GM21423 (cell line): ENCODE measurements around the gene GPATCH2L.
A peak's percentile ranks its signal among the peaks of the same experiment; 100 is the strongest.

Source experiments
- ATAC-seq: cut with Tn5 transposase; IDR thresholded peaks from one replicate; pipeline ENCODE4 v1.9.1; 2021; ENCODE audit warnings: mild to moderate bottlenecking, moderate library complexity; ENCODE audit not compliant: unreplicated experiment

GPATCH2L gene

DNA sequence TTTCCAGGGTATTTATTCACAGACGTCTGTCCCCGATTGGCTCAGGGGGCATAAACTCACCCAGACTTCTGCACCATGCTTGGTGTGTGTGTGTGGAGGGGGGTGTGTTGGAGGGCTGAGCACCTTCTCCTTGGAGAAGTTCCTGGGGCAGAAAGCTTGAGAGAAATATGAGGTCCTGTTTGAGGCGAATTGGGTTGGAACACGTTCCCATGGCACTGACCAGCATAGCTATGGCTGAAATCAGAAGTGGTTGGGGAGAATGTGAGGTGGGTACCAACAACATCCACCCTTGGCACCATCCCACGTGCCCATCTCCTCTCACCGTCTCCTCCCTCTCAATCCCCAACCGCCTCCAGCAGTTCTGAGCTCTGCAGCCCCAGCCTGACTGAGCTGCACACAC lies 16.0 kb upstream of the GPATCH2L start:
- ATAC-seq = no peak

- no peak for ATAC-seq
These were observed 15.1 kb upstream of the GPATCH2L start for GRCh38 chr14:76136476-76137110.

DNA sequence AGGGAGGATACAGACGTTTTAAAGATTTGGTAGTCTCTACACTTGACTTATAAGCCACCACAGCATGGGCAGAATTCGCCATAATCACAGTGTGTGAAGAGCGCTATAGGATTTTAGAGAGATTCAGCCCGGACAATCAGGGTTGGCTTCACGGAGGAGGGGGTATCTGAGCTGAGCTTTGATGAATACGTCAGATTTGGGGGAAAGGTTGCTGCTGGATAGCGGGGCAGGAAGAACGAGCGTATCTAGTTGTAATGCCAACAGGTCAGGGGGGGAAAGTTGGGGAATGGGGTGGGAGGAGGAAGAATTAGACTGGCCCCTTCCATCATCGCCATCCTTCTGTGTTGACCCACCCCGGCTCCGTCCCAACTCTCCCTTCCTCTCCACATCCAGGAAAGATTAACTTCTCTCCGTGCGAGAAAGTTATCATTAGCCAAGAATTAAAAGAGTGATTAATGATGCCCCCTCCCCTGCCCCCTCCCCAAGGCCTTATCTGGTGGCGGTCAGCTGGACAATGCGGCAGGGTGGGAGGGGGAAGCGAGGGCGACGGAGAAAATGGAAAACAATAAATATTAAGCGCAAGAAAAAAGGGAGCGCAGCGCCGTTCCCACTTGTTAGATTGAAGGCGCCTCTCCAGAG lies 13.5 kb upstream of the GPATCH2L start:
- no peak for ATAC-seq

DNA sequence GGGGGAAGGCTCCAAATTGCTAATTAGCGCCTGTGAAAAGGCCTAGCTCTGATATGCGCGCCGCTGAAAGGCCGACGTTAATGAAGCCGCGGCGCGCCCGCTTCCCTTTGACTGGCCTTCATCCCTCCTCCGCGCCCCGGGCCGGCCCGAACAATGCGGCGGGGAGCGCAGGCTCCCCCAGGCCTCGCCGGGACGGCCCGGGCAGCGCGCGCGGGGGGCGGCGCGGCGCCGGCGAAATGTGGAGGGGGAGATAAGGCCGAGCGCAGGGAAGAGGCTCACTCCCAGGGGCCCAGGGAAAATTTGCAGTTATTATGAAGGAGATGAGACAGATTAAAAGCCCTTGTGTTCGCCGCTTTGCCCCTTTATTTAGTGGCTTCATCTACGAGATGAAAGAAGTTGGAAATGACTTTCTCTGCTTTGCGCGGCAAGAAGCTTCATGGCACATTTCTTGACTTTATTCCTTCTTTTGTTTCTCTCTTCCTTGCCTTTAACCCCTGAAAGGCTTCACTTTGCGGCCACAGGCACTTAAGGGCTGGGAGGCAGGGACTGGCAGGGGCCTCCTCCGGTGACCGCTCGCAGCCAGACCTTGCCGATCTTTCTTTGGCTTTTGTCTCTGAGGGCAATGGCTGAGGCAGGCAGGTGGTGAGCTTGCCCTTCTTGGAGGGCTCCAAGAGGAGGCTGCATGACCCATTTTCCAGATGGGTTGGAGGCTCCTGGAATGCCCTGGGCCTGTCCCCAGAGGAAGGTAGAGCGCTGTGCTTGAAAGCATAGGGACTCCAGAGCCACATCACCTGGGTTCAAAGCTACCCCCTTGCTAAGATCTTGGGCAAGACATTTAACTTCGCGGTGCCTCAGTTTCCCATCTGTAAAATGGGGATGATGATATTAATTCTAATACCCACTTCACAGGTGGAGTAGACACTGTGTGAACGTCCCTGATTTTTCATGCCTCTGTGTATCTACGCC lies 12.7 kb upstream of the GPATCH2L start:
- no peak for ATAC-seq

- no peak for ATAC-seq
These were observed 8.1 kb upstream of the GPATCH2L start for GRCh38 chr14:76143642-76144041.

GRCh38 chr14:76146976-76147375 lies 4.7 kb upstream of the GPATCH2L start:
- no peak for ATAC-seq

DNA sequence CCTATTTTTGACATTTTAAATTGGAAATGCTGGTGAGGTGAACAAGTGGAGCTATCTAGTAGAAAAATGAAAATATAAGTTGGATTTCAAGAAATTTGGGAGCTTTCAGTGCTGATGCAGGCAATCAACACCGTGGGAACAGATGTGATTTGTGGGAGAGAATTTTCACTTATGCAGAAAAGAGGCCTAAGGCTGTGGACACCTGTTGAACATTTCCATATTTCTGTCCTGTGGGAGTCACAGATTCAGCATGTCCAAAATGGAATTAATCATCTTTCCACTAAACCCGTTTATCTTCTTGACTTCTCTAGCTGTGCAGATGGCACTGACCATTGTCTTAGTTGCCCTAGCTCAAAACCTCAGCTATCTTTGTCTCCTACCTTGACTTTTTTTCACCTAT lies 2.5 kb upstream of the GPATCH2L start:
- no peak for ATAC-seq

- peak; percentile 73 for ATAC-seq
These were observed 585 bp downstream of the GPATCH2L start for GRCh38 chr14:76152333-76152681.

- ATAC-seq = no peak
These were observed 2.2 kb downstream of the GPATCH2L start for GRCh38 chr14:76153919-76154318.

GRCh38 chr14:76154539-76155126 lies 2.9 kb downstream of the GPATCH2L start:
- no peak for ATAC-seq

DNA sequence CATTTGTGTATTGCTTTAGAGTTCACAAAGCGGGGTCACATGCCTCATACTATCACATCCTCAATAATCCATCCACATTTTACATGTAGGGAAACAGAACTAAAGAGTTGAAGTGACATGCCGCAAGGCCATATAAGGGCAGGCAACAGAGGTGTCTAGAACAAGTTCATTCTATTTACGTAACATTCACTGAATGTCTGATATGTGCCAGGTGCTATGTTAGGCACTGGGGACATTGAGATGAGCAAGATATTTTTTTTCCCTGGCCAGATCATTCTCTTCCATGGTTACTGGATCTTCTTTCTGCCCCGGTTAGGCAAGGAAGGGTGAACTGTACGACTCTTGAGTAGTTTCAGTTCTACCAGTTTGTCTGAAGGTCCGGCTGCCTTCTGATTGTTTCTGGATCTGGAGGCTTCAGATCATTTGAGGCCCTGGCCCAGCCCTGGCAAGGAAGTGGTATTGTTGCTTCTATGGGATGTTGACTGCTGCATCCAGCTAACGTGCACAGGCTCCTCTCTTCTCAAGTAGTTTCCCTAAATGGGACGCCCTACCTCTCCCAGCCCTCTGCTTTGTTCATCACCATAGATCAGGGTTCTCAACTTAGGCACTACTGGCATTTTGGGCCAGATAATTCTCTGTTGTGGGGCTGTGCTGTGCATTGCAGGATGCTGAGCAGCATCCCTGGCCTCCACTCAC lies 12.1 kb downstream of the GPATCH2L start:
- ATAC-seq = no peak

DNA sequence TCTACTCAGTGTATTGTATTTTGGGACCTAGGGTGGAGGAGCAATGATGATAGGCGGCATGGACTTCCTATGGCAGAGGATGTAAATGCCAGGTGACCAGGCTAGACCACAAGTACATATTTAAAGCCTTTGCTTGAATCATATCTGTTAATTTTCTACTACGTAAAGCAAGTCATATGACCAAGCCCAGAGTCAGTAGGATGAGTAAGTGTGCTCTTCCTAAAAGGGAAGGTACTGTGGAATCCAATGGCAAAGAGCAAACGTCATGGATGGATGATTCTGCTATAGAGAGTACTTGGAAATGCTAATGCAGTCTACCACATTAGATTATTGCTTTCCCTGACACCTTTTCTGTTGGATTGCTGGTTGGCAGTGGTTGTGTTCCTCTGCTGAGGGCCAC lies 16.8 kb downstream of the GPATCH2L start:
- ATAC-seq = no peak

DNA sequence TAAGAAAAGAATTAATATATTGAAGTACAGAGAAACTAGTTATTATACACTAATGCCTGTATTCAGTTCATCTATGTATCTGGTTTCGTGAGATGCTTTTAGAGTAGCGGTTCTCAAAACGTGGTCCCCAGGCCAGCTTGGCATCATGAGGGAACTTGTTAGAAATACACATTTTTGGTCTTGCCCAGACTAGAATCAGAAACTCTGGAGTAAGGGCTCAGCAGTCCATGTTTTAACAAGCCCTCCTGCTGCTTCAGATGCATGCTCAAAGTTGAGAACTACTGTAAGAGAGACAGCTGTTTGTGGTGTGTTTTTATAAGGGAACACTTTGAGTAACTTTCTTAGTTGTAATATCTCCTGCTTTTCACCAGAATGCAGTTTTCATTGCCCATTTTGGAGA lies 18.1 kb downstream of the GPATCH2L start:
- ATAC-seq = no peak

GRCh38 chr14:76174982-76175381 lies 23.3 kb downstream of the GPATCH2L start:
- no peak for ATAC-seq

GRCh38 chr14:76175942-76176341 lies 24.2 kb downstream of the GPATCH2L start:
- no peak for ATAC-seq

- no peak for ATAC-seq
These were observed 29.8 kb downstream of the GPATCH2L start for GRCh38 chr14:76181546-76181945.

- ATAC-seq = peak; percentile 53
These were observed 34.7 kb downstream of the GPATCH2L start for GRCh38 chr14:76186308-76187027.

GRCh38 chr14:76191297-76191696 lies 39.6 kb downstream of the GPATCH2L start:
- ATAC-seq = no peak

GRCh38 chr14:76193696-76194095 lies 42.0 kb downstream of the GPATCH2L start:
- no peak for ATAC-seq

DNA sequence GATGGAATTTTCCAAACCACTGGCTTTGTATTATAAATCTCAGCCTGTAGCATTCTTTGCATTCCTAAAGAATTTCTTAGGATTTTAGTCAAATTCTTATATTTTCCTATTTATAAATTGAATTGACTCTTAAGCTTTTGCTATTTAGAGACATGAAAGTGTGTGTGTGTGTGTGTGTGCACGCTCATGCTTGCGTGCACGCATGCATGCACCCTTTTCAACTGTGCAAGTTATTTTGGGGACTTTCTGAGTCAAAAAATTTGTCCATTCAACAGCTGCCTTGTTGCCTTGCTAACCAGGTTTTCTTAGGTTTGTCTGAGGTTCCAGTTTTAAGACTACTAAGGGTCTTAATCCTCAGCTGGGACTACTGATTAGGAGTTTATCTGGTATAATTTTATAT lies 42.6 kb downstream of the GPATCH2L start:
- no peak for ATAC-seq
